WI38 (cell line): ENCODE measurements around the gene OR51Q1.
A peak's percentile ranks its signal among the peaks of the same experiment; 100 is the strongest.

Experiments
- H3K4me3 ChIP-seq: 2 replicates; pipeline ENCODE4 v1.5.1; 2011; ENCODE audit warnings: low read depth, mild to moderate bottlenecking, control low read depth, low read length
- TF ChIP-seq, protein P1 (sequence below): IDR thresholded peaks from 2 replicates; pipeline ENCODE4 v1.5.1; 2012; ENCODE audit warnings: low read depth, mild to moderate bottlenecking, control low read depth, low read length

Gene OR51Q1, protein sequence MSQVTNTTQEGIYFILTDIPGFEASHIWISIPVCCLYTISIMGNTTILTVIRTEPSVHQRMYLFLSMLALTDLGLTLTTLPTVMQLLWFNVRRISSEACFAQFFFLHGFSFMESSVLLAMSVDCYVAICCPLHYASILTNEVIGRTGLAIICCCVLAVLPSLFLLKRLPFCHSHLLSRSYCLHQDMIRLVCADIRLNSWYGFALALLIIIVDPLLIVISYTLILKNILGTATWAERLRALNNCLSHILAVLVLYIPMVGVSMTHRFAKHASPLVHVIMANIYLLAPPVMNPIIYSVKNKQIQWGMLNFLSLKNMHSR

GRCh38 chr11:5421811-5422210, at the start of gene OR51Q1:
Gene OR51Q1 (plus strand): TSS chr11:5422111. CDS start chr11:5422201, 90 bp downstream.
- TF ChIP-seq, protein P1, sequence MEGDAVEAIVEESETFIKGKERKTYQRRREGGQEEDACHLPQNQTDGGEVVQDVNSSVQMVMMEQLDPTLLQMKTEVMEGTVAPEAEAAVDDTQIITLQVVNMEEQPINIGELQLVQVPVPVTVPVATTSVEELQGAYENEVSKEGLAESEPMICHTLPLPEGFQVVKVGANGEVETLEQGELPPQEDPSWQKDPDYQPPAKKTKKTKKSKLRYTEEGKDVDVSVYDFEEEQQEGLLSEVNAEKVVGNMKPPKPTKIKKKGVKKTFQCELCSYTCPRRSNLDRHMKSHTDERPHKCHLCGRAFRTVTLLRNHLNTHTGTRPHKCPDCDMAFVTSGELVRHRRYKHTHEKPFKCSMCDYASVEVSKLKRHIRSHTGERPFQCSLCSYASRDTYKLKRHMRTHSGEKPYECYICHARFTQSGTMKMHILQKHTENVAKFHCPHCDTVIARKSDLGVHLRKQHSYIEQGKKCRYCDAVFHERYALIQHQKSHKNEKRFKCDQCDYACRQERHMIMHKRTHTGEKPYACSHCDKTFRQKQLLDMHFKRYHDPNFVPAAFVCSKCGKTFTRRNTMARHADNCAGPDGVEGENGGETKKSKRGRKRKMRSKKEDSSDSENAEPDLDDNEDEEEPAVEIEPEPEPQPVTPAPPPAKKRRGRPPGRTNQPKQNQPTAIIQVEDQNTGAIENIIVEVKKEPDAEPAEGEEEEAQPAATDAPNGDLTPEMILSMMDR, result no peak
- no peak within 1 kb of the TSS for H3K4me3 ChIP-seq

DNA sequence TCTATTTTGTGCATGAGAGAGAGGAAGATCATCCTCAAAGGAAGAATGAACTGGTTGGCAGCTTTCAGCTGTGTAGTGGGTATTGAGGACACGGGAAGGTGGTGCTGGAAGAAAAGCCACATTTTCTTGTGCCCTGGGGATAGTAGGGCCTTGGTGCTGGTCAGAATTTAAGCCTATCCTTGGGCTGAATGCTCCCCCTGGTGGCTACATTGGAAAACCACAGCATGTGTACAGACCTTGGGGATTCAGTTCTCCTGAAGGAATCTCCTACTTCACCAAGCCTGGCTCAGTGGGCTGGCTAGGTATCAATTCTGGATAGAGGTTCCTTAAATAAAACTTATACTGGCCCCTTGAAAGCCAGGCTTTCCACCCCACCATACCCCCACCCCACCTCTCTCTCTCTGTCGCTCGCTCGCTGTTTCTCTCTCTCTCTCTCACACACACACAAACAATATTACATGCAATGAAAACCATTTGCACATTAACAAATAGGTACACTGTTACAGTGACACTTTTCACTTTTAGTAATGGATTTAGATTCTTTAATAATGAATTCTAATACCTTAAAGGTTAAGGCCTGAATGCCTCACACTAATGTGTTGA, 41.1 kb upstream of the OR51Q1 start:
- no peak overlapping the region for H3K4me3 ChIP-seq
- TF ChIP-seq, protein P1, result peak; percentile 80

DNA sequence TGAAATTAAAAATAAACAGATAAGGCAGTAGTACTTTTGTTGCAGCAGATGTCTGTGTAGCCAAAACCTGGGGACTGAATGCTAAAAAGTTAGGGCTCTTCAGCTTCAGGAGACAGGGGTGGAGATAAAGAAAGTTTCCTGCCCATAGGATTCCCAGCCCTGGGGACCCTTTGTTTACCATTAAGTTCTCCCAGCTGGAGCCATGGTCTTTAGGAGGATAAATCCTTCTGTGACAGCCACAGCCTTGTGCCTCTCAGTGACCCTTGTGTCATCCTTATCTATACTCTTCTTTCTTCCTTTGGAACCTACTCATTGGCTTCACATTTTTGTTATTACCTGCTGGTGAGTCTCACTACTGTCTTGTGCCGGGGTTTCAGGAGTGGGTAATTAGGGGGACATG, 38.3 kb upstream of the OR51Q1 start, which contains the start of gene OR51M1:
OR51M1 (plus strand) TSS at position 237 of the 400 bp plus-strand sequence. CDS start 5,587 bp downstream, outside the sequence.
- no peak within 1 kb of the TSS for H3K4me3 ChIP-seq
- TF ChIP-seq, protein P1, result no peak

GRCh38 chr11:5384335-5384734, 37.6 kb upstream of the OR51Q1 start:
- H3K4me3 ChIP-seq, result no peak overlapping the region
- TF ChIP-seq, protein P1, result no peak

DNA sequence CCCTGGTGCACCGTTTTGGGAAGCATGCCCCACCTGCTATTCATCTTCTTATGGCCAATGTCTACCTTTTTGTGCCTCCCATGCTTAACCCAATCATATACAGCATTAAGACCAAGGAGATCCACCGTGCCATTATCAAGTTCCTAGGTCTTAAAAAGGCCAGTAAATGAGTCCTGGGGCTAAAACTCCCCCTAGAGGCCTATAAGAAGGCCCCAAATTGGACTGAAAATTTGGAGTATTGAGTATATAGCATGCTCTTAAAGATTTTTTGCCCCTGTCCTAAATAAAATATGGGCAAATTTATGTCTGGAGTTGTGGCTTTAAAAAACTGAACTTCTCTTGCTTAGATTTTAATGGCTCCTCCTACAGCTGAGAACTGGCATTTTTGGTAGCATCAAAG, 31.7 kb upstream of the OR51Q1 start:
- TF ChIP-seq, protein P1, result no peak

GRCh38 chr11:5394091-5394490, 27.8 kb upstream of the OR51Q1 start:
- no peak overlapping the region for H3K4me3 ChIP-seq
- TF ChIP-seq, protein P1, result no peak

More for the DNA sequence above, 31.7 kb upstream of the OR51Q1 start:
- no peak overlapping the region for H3K4me3 ChIP-seq

GRCh38 chr11:5398936-5399335, 23.0 kb upstream of the OR51Q1 start:
- TF ChIP-seq, protein P1, result no peak
- H3K4me3 ChIP-seq, result no peak overlapping the region
